WERI-Rb-1 (cell line): Measurements from ENCODE around the gene GRIK4.

Source experiments
- DNase-seq: peaks from one replicate; pipeline ENCODE4 v3.0.0-alpha.2; 2020
- H3K27ac ChIP-seq: fragments of 250-450 bp; sonication (Bioruptor Pico); 2 replicates; pipeline ENCODE4 v1.5.1; 2020; ENCODE audit warnings: mild to moderate bottlenecking, moderate library complexity
- H3K27me3 ChIP-seq: fragments of 250-450 bp; sonication (Bioruptor Pico); 2 replicates; pipeline ENCODE4 v1.5.1; 2021; ENCODE audit warnings: mild to moderate bottlenecking, low read depth, moderate library complexity; ENCODE audit not compliant: insufficient read depth, severe bottlenecking
- H3K36me3 ChIP-seq: fragments of 250-450 bp; sonication (Bioruptor Pico); 2 replicates; pipeline ENCODE4 v1.5.1; 2020; ENCODE audit warnings: mild to moderate bottlenecking, moderate library complexity
- H3K4me3 ChIP-seq: 2 replicates; pipeline ENCODE4 v1.5.1; 2011; ENCODE audit warnings: low read depth, mild to moderate bottlenecking, control low read depth, low read length
- H3K9me3 ChIP-seq: fragments of 250-450 bp; sonication (Bioruptor Pico); 2 replicates; pipeline ENCODE4 v1.5.1; 2021; ENCODE audit warnings: mild to moderate bottlenecking, moderate library complexity; ENCODE audit not compliant: severe bottlenecking
- CTCF ChIP-seq: IDR thresholded peaks from 2 replicates; pipeline ENCODE4 v1.5.1; 2011; ENCODE audit warnings: low read depth, mild to moderate bottlenecking, control low read depth, inconsistent platforms, low read length

The GRIK4 gene

GRCh38 chr11:120549346-120549745 lies 37.8 kb downstream of the GRIK4 start:
- Histone ChIP-seq H3K27ac (no peak overlapping the region), H3K27me3 (no peaks in the 10 kb centered on the region), H3K36me3 (no peaks in the 10 kb centered on the region), H3K9me3 (no peaks in the 10 kb centered on the region), H3K4me3 (no peak overlapping the region)
- TF ChIP-seq CTCF = no peak
- DNase-seq = no peak

GRCh38 chr11:120550007-120550406 lies 38.5 kb downstream of the GRIK4 start:
- no peaks in the 10 kb centered on the region for H3K9me3 ChIP-seq
- H3K4me3 ChIP-seq = no peak overlapping the region
- TF ChIP-seq CTCF = no peak
- no peaks in the 10 kb centered on the region for H3K36me3 ChIP-seq
- H3K27ac ChIP-seq = no peak overlapping the region
- no peak for DNase-seq
- no peaks in the 10 kb centered on the region for H3K27me3 ChIP-seq

- DNase-seq = no peak
- Histone ChIP-seq H3K4me3 (no peak overlapping the region), H3K27me3 (no peaks in the 10 kb centered on the region), H3K9me3 (no peaks in the 10 kb centered on the region), H3K27ac (no peak overlapping the region), H3K36me3 (no peaks in the 10 kb centered on the region)
- no peak for TF ChIP-seq CTCF
Observed at GRCh38 chr11:120551191-120551590, 39.6 kb downstream of the GRIK4 start.

GRCh38 chr11:120554766-120555432 lies 43.4 kb downstream of the GRIK4 start:
- Histone ChIP-seq H3K27ac (no peak overlapping the region), H3K36me3 (no peaks in the 10 kb centered on the region), H3K9me3 (no peaks in the 10 kb centered on the region), H3K27me3 (no peaks in the 10 kb centered on the region), H3K4me3 (no peak overlapping the region)
- no peak for TF ChIP-seq CTCF
- DNase-seq = no peak

GRCh38 chr11:120555433-120555773 lies 43.9 kb downstream of the GRIK4 start:
- Histone ChIP-seq H3K4me3 (no peak overlapping the region), H3K27me3 (no peaks in the 10 kb centered on the region), H3K9me3 (no peaks in the 10 kb centered on the region), H3K36me3 (no peaks in the 10 kb centered on the region), H3K27ac (no peak overlapping the region)
- no peak for TF ChIP-seq CTCF
- no peak for DNase-seq

GRCh38 chr11:120556797-120557196 lies 45.2 kb downstream of the GRIK4 start:
- H3K36me3 ChIP-seq = no peaks in the 10 kb centered on the region
- peak; percentile 48 for DNase-seq
- H3K4me3 ChIP-seq = no peak overlapping the region
- H3K9me3 ChIP-seq = no peaks in the 10 kb centered on the region
- H3K27ac ChIP-seq = no peak overlapping the region
- no peaks in the 10 kb centered on the region for H3K27me3 ChIP-seq
- no peak for TF ChIP-seq CTCF
